ENCODE data around the gene FASN. TPM values are rescaled to one million over a fixed set of nuclear protein-coding genes. Genes with fewer than 3 reads are reported as not detected.

The FASN gene
- total and polyA plus RNA-seq, 2 donors (not counting 1 experiment from before 2014, with no cell fraction given) = 36.8 to 242 TPM

DNA sequence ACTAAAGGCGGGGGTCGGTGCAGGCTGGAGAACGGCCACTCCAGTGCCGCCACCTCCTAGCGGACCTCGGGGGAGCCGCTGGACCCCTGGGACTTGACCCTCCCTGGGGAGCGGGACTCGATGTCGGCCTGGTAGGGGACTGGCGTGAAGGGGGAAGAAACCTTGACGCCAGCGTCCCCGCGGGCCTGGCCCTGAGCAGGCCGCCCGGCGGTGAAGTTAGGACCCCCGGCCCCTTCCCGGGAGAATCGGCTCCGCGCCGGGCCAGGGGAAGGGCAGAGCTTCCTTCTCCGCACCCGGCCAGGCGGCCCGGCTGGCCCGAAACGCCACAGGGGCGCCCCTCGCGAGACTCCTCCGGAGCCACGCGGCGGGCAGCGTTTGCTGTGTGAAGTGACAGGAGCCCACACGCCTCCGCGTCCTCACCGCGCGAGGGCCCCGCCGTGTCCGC, 32.8 kb downstream of the FASN start:
- no peak overlapping the region for H2AFZ ChIP-seq (ENCODE audit: low read length)
- H3K27ac ChIP-seq (ENCODE audit: insufficient read depth, low read length) = peak overlapping the region; percentile 62
- no peaks in the 10 kb centered on the region for H3K4me1 ChIP-seq (ENCODE audit: control insufficient read depth, extremely low read depth, insufficient read depth, low read length)
- H3K9me3 ChIP-seq (ENCODE audit: control insufficient read depth, insufficient read depth, low read depth, low read length) = no peaks in the 10 kb centered on the region
- peaks cover 21% of the 10 kb centered on the region for H3K36me3 ChIP-seq (ENCODE audit: control insufficient read depth, insufficient read depth, low read length)
- TF ChIP-seq, protein P1, sequence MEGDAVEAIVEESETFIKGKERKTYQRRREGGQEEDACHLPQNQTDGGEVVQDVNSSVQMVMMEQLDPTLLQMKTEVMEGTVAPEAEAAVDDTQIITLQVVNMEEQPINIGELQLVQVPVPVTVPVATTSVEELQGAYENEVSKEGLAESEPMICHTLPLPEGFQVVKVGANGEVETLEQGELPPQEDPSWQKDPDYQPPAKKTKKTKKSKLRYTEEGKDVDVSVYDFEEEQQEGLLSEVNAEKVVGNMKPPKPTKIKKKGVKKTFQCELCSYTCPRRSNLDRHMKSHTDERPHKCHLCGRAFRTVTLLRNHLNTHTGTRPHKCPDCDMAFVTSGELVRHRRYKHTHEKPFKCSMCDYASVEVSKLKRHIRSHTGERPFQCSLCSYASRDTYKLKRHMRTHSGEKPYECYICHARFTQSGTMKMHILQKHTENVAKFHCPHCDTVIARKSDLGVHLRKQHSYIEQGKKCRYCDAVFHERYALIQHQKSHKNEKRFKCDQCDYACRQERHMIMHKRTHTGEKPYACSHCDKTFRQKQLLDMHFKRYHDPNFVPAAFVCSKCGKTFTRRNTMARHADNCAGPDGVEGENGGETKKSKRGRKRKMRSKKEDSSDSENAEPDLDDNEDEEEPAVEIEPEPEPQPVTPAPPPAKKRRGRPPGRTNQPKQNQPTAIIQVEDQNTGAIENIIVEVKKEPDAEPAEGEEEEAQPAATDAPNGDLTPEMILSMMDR (conservative IDR thresholded peaks at IDR 0.05 in 1 of 2, IDR thresholded peaks at IDR 0.05 in 1 of 2; ENCODE audit: low read depth in 1 of 2, low read length in 2 of 2) = no peak
- no peak for TF ChIP-seq EZH2 (IDR thresholded peaks at IDR 0.05; ENCODE audit: low read length, missing control alignments)
- DNase-seq (ENCODE audit: low read depth in 2 of 2) = peak in 1 of 2 donors; percentile 41
- no peaks in the 10 kb centered on the region for H4K20me1 ChIP-seq (ENCODE audit: control insufficient read depth, extremely low read depth, insufficient read depth, low read length)
- no peaks in the 10 kb centered on the region for H3K27me3 ChIP-seq (ENCODE audit: control insufficient read depth, insufficient read depth, low read length)
- peak overlapping the region; percentile 53 to 85 (median 80) for H3K4me3 ChIP-seq (replicated peaks in 1 of 4; ENCODE audit: control extremely low read depth in 1 of 4, insufficient read depth in 1 of 4, low read depth in 3 of 4, low read length in 4 of 4)
- H3K4me2 ChIP-seq (ENCODE audit: extremely low read depth, insufficient read depth, low read length) = peak overlapping the region; percentile 97
- H3K79me2 ChIP-seq (ENCODE audit: control insufficient read depth, insufficient read depth, low read length) = peaks cover 12% of the 10 kb centered on the region
- H3K9ac ChIP-seq (ENCODE audit: insufficient read depth, low read length) = peak overlapping the region; percentile 79

DNA sequence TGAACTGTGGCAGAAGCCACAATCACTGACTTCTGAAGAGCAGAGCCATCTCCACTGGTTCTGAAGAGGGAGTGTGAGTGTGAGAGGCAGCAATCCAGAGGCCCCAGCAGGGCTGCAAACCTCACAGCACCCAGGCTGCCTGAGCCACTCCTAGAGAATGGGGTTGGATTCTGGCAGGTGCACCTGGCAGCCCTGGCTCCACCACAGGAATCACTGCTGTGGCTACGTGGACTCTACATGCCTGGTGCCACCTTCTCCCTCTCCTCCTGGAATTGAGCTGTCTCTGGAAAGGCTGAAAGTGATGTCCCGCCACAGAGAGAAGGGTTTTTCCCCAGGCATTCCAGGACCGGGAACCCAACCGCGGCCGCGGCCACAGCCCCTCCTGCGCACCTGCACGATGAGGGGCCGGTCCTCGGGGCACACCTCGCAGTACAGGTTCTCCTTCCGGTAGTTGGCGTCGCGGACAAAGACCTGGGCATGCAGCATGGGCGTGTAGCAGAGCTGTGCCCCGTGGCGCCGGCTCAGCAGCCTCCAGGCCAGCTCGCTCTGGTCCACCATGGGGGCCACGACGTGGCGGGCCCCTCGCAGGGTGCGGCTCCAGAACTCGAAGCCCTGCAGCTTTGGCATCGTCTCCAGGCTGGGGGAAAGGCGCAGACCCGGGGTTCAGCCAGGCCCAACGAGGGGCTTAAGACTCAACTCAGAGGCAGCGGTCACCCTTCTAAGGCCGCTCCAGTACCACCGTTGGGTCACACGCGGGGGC, 33.4 kb downstream of the FASN start:
- no peak for DNase-seq (ENCODE audit: low read depth in 2 of 2)
- no peak overlapping the region for H2AFZ ChIP-seq (ENCODE audit: low read length)
- no peaks in the 10 kb centered on the region for H3K4me1 ChIP-seq (ENCODE audit: control insufficient read depth, extremely low read depth, insufficient read depth, low read length)
- peak overlapping the region; percentile 53 to 85 (median 80) for H3K4me3 ChIP-seq (replicated peaks in 1 of 4; ENCODE audit: control extremely low read depth in 1 of 4, insufficient read depth in 1 of 4, low read depth in 3 of 4, low read length in 4 of 4)
- no peaks in the 10 kb centered on the region for H3K27me3 ChIP-seq (ENCODE audit: control insufficient read depth, insufficient read depth, low read length)
- TF ChIP-seq, protein P1 (conservative IDR thresholded peaks at IDR 0.05 in 1 of 2, IDR thresholded peaks at IDR 0.05 in 1 of 2; ENCODE audit: low read depth in 1 of 2, low read length in 2 of 2) = no peak
- H3K27ac ChIP-seq (ENCODE audit: insufficient read depth, low read length) = peak overlapping the region; percentile 62
- no peaks in the 10 kb centered on the region for H4K20me1 ChIP-seq (ENCODE audit: control insufficient read depth, extremely low read depth, insufficient read depth, low read length)
- H3K79me2 ChIP-seq (ENCODE audit: control insufficient read depth, insufficient read depth, low read length) = peaks cover 12% of the 10 kb centered on the region
- H3K9ac ChIP-seq (ENCODE audit: insufficient read depth, low read length) = peak overlapping the region; percentile 79
- peak overlapping the region; percentile 97 for H3K4me2 ChIP-seq (ENCODE audit: extremely low read depth, insufficient read depth, low read length)
- H3K36me3 ChIP-seq (ENCODE audit: control insufficient read depth, insufficient read depth, low read length) = peaks cover 25% of the 10 kb centered on the region
- no peaks in the 10 kb centered on the region for H3K9me3 ChIP-seq (ENCODE audit: control insufficient read depth, insufficient read depth, low read depth, low read length)

DNA sequence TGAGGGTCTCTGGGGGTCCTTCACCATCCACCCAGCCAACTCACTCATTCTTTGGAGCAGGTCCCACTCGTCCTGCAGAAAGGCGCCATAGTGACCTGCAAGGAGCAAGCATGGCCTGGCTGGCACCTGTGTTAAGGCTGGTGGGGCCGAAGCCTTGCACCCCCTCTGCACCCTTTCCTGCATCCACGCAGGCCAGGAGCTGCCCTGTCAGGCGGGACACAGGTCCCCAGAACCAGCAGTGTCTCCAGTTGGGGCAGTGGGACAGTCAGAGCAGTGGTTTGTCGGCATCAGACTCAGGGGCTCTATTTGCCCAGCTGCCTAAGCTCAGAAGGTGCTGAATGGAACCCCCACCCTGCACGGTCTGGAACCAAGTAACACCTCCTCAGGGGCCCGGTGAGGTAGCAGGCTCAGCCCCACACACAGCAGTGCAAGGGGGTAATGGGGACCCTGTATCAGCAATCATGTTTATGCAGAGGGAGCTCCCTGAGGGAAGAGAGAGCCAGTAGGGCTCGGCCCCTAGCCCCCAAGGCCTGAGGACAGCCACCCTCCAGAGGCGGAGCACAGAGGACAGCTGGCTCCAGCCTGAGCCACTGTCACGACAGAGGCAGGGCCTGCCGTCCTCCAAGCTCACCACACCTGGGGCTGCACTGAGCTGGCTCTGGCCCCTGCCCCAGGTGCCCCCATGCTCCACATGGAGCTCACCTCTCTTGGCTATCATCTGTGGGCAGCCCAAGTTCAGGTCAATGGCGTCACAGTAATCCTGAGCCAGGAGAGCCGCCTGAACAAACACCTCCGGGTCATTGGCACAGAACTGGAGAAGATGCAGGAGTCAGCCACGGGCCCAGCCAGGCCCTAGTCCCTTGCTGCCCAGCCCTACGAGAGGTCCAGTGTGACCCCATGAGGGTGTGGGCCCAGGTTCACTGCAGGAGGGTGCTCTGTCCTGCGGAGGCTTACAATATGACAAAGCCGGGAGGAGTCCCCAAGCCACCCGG, 34.3 kb downstream of the FASN start:
- peak overlapping the region in 1 of 4 experiments; percentile 79 for H3K4me3 ChIP-seq (replicated peaks in 1 of 4; ENCODE audit: control extremely low read depth in 1 of 4, insufficient read depth in 1 of 4, low read depth in 3 of 4, low read length in 4 of 4)
- H3K4me2 ChIP-seq (ENCODE audit: extremely low read depth, insufficient read depth, low read length) = peak overlapping the region; percentile 97
- H3K4me1 ChIP-seq (ENCODE audit: control insufficient read depth, extremely low read depth, insufficient read depth, low read length) = no peaks in the 10 kb centered on the region
- H3K9me3 ChIP-seq (ENCODE audit: control insufficient read depth, insufficient read depth, low read depth, low read length) = no peaks in the 10 kb centered on the region
- H3K27ac ChIP-seq (ENCODE audit: insufficient read depth, low read length) = no peak overlapping the region
- H3K79me2 ChIP-seq (ENCODE audit: control insufficient read depth, insufficient read depth, low read length) = peaks cover 12% of the 10 kb centered on the region
- no peaks in the 10 kb centered on the region for H3K27me3 ChIP-seq (ENCODE audit: control insufficient read depth, insufficient read depth, low read length)
- H2AFZ ChIP-seq (ENCODE audit: low read length) = no peak overlapping the region
- H4K20me1 ChIP-seq (ENCODE audit: control insufficient read depth, extremely low read depth, insufficient read depth, low read length) = no peaks in the 10 kb centered on the region
- peaks cover 31% of the 10 kb centered on the region for H3K36me3 ChIP-seq (ENCODE audit: control insufficient read depth, insufficient read depth, low read length)
- no peak overlapping the region for H3K9ac ChIP-seq (ENCODE audit: insufficient read depth, low read length)
- TF ChIP-seq, protein P1 (conservative IDR thresholded peaks at IDR 0.05 in 1 of 2, IDR thresholded peaks at IDR 0.05 in 1 of 2; ENCODE audit: low read depth in 1 of 2, low read length in 2 of 2) = no peak
- TF ChIP-seq EZH2 (IDR thresholded peaks at IDR 0.05; ENCODE audit: low read length, missing control alignments) = no peak
- DNase-seq (ENCODE audit: low read depth in 2 of 2) = no peak
